A549 (cell line): Measurements from ENCODE around the gene PNMA6A.

Experiments
- CHD2 ChIP-seq: fragments of 150-350 bp; IDR thresholded peaks from 2 replicates; pipeline ENCODE4 v1.6.1; 2014; ENCODE audit warnings: low read length; ENCODE audit not compliant: partially characterized antibody
- CTCF ChIP-seq: fragments of >200 bp; sonication (Bioruptor Twin); formaldehyde crosslinking; IDR thresholded peaks from 3 replicates; pipeline ENCODE4 v1.5.1; 2016
- E2F6 ChIP-seq: IDR thresholded peaks from 2 replicates; pipeline ENCODE4 v1.6.1; 2012; ENCODE audit warnings: low read depth, borderline replicate concordance
- GATA3 ChIP-seq: IDR thresholded peaks from 2 replicates; pipeline ENCODE4 v1.6.1; 2012; ENCODE audit warnings: borderline replicate concordance
- HOXA7 ChIP-seq: fragments of 250-450 bp; sonication (Bioruptor Pico); IDR thresholded peaks from 2 replicates; pipeline ENCODE4 v1.5.0; 2020; ENCODE audit warnings: mild to moderate bottlenecking, moderate library complexity
- JUN ChIP-seq, 2 experiments: fragments of >200 bp; sonication (Bioruptor Twin); formaldehyde crosslinking; IDR thresholded peaks; 2 replicates in 1 of 2; 3 replicates in 1 of 2; pipeline ENCODE4 v1.6.1; 2016 to 2017
- KDM5A ChIP-seq: fragments of 200-600 bp; sonication (generic); IDR thresholded peaks from 2 replicates; pipeline ENCODE4 v1.6.1; 2016; ENCODE audit warnings: antibody characterized with exemption, mild to moderate bottlenecking
- MAFK ChIP-seq: fragments of 450-650 bp; IDR thresholded peaks from 2 replicates; pipeline ENCODE4 v1.6.1; 2014; ENCODE audit not compliant: partially characterized antibody
- RAD21 ChIP-seq, 2 experiments: fragments of >200 bp in 1 of 2; sonication (Bioruptor Twin) in 1 of 2; formaldehyde crosslinking in 1 of 2; IDR thresholded peaks in 1 of 2; conservative IDR thresholded peaks in 1 of 2; 2 replicates in 1 of 2; 3 replicates in 1 of 2; pipeline ENCODE4 v1.6.1; 2012 to 2018; ENCODE audit warnings: inconsistent platforms in 1 of 2
- RFX5 ChIP-seq: fragments of 450-650 bp; IDR thresholded peaks from 2 replicates; pipeline ENCODE4 v1.7.1; 2014; ENCODE audit warnings: antibody characterized with exemption, mild to moderate bottlenecking, moderate library complexity
- TF ChIP-seq, protein P1 (sequence below): fragments of 450-650 bp; IDR thresholded peaks from 2 replicates; pipeline ENCODE4 v1.6.1; 2014; ENCODE audit warnings: antibody characterized with exemption

DNA sequence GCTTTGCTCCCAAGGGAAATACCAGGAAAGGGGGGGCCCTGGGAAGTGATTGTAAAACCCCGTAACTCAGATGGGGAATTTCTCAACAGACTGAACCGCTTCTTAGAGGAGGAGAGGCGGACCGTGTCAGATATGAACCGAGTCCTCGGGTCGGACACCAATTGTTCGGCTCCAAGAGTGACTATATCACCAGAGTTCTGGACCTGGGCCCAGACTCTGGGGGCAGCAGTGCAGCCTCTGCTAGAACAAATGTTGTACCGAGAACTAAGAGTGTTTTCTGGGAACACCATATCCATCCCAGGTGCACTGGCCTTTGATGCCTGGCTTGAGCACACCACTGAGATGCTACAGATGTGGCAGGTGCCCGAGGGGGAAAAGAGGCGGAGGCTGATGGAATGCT lies 15.0 kb upstream of the PNMA6A start:
- TF ChIP-seq, protein P1, sequence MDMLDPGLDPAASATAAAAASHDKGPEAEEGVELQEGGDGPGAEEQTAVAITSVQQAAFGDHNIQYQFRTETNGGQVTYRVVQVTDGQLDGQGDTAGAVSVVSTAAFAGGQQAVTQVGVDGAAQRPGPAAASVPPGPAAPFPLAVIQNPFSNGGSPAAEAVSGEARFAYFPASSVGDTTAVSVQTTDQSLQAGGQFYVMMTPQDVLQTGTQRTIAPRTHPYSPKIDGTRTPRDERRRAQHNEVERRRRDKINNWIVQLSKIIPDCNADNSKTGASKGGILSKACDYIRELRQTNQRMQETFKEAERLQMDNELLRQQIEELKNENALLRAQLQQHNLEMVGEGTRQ: no peak
- TF ChIP-seq CTCF (no peak), GATA3 (no peak), MAFK (no peak), HOXA7 (CRISPR knock-in tag) (no peak), RAD21 (conservative IDR thresholded peaks at IDR 0.05 in 1 of 2, IDR thresholded peaks at IDR 0.05 in 1 of 2) (no peak), JUN (IDR thresholded peaks at IDR 0.05) (no peak), E2F6 (no peak), KDM5A (no peak), CHD2 (no peak), RFX5 (no peak)
